OCI-LY1 (cell line): ENCODE data around the gene IRF2BP2.

Experiments
- H2AFZ ChIP-seq: fragments of 200-600 bp; sonication (generic), shearing (Covaris generic); 2 replicates; pipeline ENCODE4 v1.6.0; 2014; ENCODE audit warnings: antibody characterized with exemption, mild to moderate bottlenecking, low read length
- H3F3A ChIP-seq: fragments of 200-600 bp; sonication (generic), shearing (Covaris generic); 2 replicates; pipeline ENCODE4 v1.6.0; 2014; ENCODE audit warnings: mild to moderate bottlenecking, antibody characterized with exemption, low read length, moderate library complexity; ENCODE audit not compliant: insufficient read depth
- H3K27ac ChIP-seq: fragments of 200-600 bp; sonication (generic); 2 replicates; pipeline ENCODE4 v1.5.1; 2014; ENCODE audit warnings: low read length, mixed run types, mild to moderate bottlenecking, low read depth; ENCODE audit not compliant: poor library complexity, severe bottlenecking
- H3K27me3 ChIP-seq: fragments of 200-600 bp; sonication (generic); 2 replicates; pipeline ENCODE4 v1.6.0; 2014; ENCODE audit warnings: antibody characterized with exemption, mild to moderate bottlenecking, low read length, moderate library complexity; ENCODE audit not compliant: insufficient read depth
- H3K36me3 ChIP-seq: fragments of 200-600 bp; sonication (generic); 2 replicates; pipeline ENCODE4 v1.6.1; 2014; ENCODE audit warnings: mild to moderate bottlenecking, antibody characterized with exemption, low read length, moderate library complexity, mixed read lengths; ENCODE audit not compliant: insufficient read depth
- H3K4me1 ChIP-seq: fragments of 200-600 bp; sonication (generic); 2 replicates; pipeline ENCODE4 v1.5.1; 2014; ENCODE audit warnings: mild to moderate bottlenecking, low read length, moderate library complexity; ENCODE audit not compliant: insufficient read depth, severe bottlenecking
- H3K4me2 ChIP-seq: fragments of 200-600 bp; sonication (generic), shearing (Covaris generic); 2 replicates; pipeline ENCODE4 v1.6.1; 2014; ENCODE audit warnings: low read length
- H3K4me3 ChIP-seq: fragments of 200-600 bp; sonication (generic); 2 replicates; pipeline ENCODE4 v1.5.1; 2014; ENCODE audit warnings: low read length, low read depth, mild to moderate bottlenecking, mixed read lengths; ENCODE audit not compliant: poor library complexity, severe bottlenecking
- H3K79me2 ChIP-seq: fragments of 200-600 bp; shearing (Covaris generic); 2 replicates; pipeline ENCODE4 v1.6.1; 2016; ENCODE audit warnings: mixed run types, low read length, mixed read lengths; ENCODE audit not compliant: insufficient read depth
- H3K9ac ChIP-seq: fragments of 200-600 bp; sonication (generic), shearing (Covaris generic); 2 replicates; pipeline ENCODE4 v1.6.1; 2014; ENCODE audit warnings: mild to moderate bottlenecking, low read length, mixed read lengths
- H3K9me2 ChIP-seq: fragments of 200-600 bp; sonication (generic), shearing (Covaris generic); 2 replicates; pipeline ENCODE4 v1.6.1; 2014; ENCODE audit warnings: low read depth, mild to moderate bottlenecking, low read length, mixed read lengths
- H3K9me3 ChIP-seq: fragments of 200-600 bp; shearing (Covaris generic); 2 replicates; pipeline ENCODE4 v1.6.1; 2014; ENCODE audit warnings: low read length, mixed read lengths
- H4K20me1 ChIP-seq: fragments of 200-600 bp; sonication (generic), shearing (Covaris generic); 2 replicates; pipeline ENCODE4 v1.6.0; 2016; ENCODE audit warnings: mild to moderate bottlenecking, low read length; ENCODE audit not compliant: insufficient read depth
- EZH2 ChIP-seq: fragments of 200-600 bp; sonication (generic), shearing (Covaris generic); IDR thresholded peaks from 2 replicates; pipeline ENCODE4 v1.8.0; 2017; ENCODE audit warnings: borderline replicate concordance, mixed run types, mild to moderate bottlenecking, antibody characterized with exemption, low read length, moderate library complexity, mixed read lengths
- TF ChIP-seq, protein P1 (sequence below): fragments of 200-600 bp; sonication (generic), shearing (Covaris generic); IDR thresholded peaks from 2 replicates; pipeline ENCODE4 v1.5.1; 2017; ENCODE audit warnings: mild to moderate bottlenecking, antibody characterized with exemption, low read length, moderate library complexity, mixed read lengths

Gene IRF2BP2

GRCh38 chr1:234617986-234618736 is 8.2 kb upstream of the IRF2BP2 start:
- Histone ChIP-seq H3K9ac (no peak overlapping the region), H3K9me2 (no peaks in the 10 kb centered on the region), H3K4me1 (peaks cover 41% of the 10 kb centered on the region), H3K4me2 (no peak overlapping the region), H3K9me3 (no peaks in the 10 kb centered on the region), H4K20me1 (no peaks in the 10 kb centered on the region), H2AFZ (no peak overlapping the region), H3K27ac (no peak overlapping the region), H3K27me3 (no peaks in the 10 kb centered on the region), H3F3A (no peaks in the 10 kb centered on the region), H3K4me3 (no peak overlapping the region), H3K79me2 (no peaks in the 10 kb centered on the region), H3K36me3 (no peaks in the 10 kb centered on the region)
- TF ChIP-seq, protein P1, sequence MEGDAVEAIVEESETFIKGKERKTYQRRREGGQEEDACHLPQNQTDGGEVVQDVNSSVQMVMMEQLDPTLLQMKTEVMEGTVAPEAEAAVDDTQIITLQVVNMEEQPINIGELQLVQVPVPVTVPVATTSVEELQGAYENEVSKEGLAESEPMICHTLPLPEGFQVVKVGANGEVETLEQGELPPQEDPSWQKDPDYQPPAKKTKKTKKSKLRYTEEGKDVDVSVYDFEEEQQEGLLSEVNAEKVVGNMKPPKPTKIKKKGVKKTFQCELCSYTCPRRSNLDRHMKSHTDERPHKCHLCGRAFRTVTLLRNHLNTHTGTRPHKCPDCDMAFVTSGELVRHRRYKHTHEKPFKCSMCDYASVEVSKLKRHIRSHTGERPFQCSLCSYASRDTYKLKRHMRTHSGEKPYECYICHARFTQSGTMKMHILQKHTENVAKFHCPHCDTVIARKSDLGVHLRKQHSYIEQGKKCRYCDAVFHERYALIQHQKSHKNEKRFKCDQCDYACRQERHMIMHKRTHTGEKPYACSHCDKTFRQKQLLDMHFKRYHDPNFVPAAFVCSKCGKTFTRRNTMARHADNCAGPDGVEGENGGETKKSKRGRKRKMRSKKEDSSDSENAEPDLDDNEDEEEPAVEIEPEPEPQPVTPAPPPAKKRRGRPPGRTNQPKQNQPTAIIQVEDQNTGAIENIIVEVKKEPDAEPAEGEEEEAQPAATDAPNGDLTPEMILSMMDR: no peak
- TF ChIP-seq EZH2: no peak

GRCh38 chr1:234617131-234617985 is 7.4 kb upstream of the IRF2BP2 start:
- Histone ChIP-seq H3K4me2 (no peak overlapping the region), H3K9ac (no peak overlapping the region), H3K36me3 (no peaks in the 10 kb centered on the region), H3K79me2 (no peaks in the 10 kb centered on the region), H3K27ac (peak overlapping the region; percentile 38), H3K4me3 (no peak overlapping the region), H3F3A (no peaks in the 10 kb centered on the region), H4K20me1 (no peaks in the 10 kb centered on the region), H3K4me1 (peaks cover 49% of the 10 kb centered on the region), H3K9me2 (no peaks in the 10 kb centered on the region), H3K27me3 (no peaks in the 10 kb centered on the region), H3K9me3 (no peaks in the 10 kb centered on the region), H2AFZ (no peak overlapping the region)
- TF ChIP-seq, protein P1: peak; percentile 44; the same call in 1 of the 2 replicates
- no peak for TF ChIP-seq EZH2

GRCh38 chr1:234616644-234617043 is 6.7 kb upstream of the IRF2BP2 start:
- Histone ChIP-seq H3K9me3 (no peaks in the 10 kb centered on the region), H3K27ac (peak overlapping the region; percentile 38), H3K4me3 (no peak overlapping the region), H3K9ac (no peak overlapping the region), H3K4me1 (peaks cover 56% of the 10 kb centered on the region), H3K9me2 (no peaks in the 10 kb centered on the region), H4K20me1 (no peaks in the 10 kb centered on the region), H2AFZ (no peak overlapping the region), H3K27me3 (no peaks in the 10 kb centered on the region), H3F3A (no peaks in the 10 kb centered on the region), H3K79me2 (no peaks in the 10 kb centered on the region), H3K36me3 (no peaks in the 10 kb centered on the region), H3K4me2 (no peak overlapping the region)
- TF ChIP-seq, protein P1: no peak
- no peak for TF ChIP-seq EZH2
